T-cell (primary cell): Measurements from ENCODE around the gene NUFIP2. TPM values are rescaled to one million over a fixed set of nuclear protein-coding genes. Genes with fewer than 3 reads are reported as not detected.
"Not testable (repeated sequence)": the region's sequence is repeated elsewhere in the genome, so short reads cannot be mapped to it uniquely, and the experiment has no call there.

Experiments
- ATAC-seq, 4 experiments: fragments of 200-7000 bp in 3 of 4; fragments of 150-1000 bp in 1 of 4; cut with Tn5 transposase; replicated peaks in 1 of 4; 1 replicate in 3 of 4; 2 replicates in 1 of 4; pipeline ENCODE4 v1.10.0; 2021; ENCODE audit warnings: moderate library complexity in 3 of 4, mild to moderate bottlenecking in 2 of 4, moderate number of reproducible peaks in 1 of 4
- CTCF ChIA-PET, 2 donors: fragments of 300-600 bp; sonication (Branson Sonifier 250); formaldehyde crosslinking; loops; one replicate each; lab custom pipeline; 2022; ENCODE audit warnings: antibody characterized with exemption in 2 of 2; lab: Charles Lee
- POLR2A ChIA-PET, 2 donors: fragments of 300-600 bp; sonication (Branson Sonifier 250); formaldehyde crosslinking; loops; one replicate each; lab custom pipeline; 2022; ENCODE audit warnings: antibody characterized with exemption in 2 of 2; lab: Charles Lee
- DNase-seq, 35 experiments: peaks; one replicate each; pipeline versions ENCODE4 v3.0.0 to v3.0.0-alpha.2; 2013 to 2023
- H3K27ac ChIP-seq: one replicate; pipeline ENCODE4 v1.5.1; 2013; ENCODE audit warnings: low read length
- H3K27me3 ChIP-seq, 2 experiments: replicated peaks in 1 of 2; 1 replicate in 1 of 2; 2 replicates in 1 of 2; pipeline versions ENCODE4 v1.6.1 to v1.7.0; 2013; ENCODE audit warnings: low read length in 1 of 2, mixed read lengths in 1 of 2; ENCODE audit not compliant: control insufficient read depth in 2 of 2, insufficient read depth in 2 of 2; ENCODE audit errors: extremely low read depth in 1 of 2
- H3K36me3 ChIP-seq, 2 donors: 1 replicate in 1 of 2; 2 replicates in 1 of 2; pipeline versions ENCODE4 v1.6.1 to v1.7.0; 2013; ENCODE audit warnings: low read length in 1 of 2; ENCODE audit not compliant: control insufficient read depth in 2 of 2, insufficient read depth in 1 of 2; ENCODE audit errors: extremely low read depth in 1 of 2
- H3K4me1 ChIP-seq, 2 experiments: 1 replicate in 1 of 2; 2 replicates in 1 of 2; pipeline versions ENCODE4 v1.6.1 to v1.7.0; 2013; ENCODE audit warnings: low read length in 2 of 2, mixed read lengths in 1 of 2; ENCODE audit not compliant: insufficient read depth in 2 of 2, control insufficient read depth in 1 of 2; ENCODE audit errors: extremely low read depth in 1 of 2
- H3K4me3 ChIP-seq, 2 donors: 1 replicate in 1 of 2; 2 replicates in 1 of 2; pipeline versions ENCODE4 v1.5.1 to v1.7.0; 2013; ENCODE audit warnings: mild to moderate bottlenecking in 2 of 2, low read length in 1 of 2, moderate library complexity in 1 of 2; ENCODE audit not compliant: control insufficient read depth in 1 of 2; ENCODE audit errors: extremely low read depth in 1 of 2
- H3K9me3 ChIP-seq: 2 replicates; pipeline ENCODE4 v1.7.0; 2013
- H3K27ac Mint-ChIP-seq, 2 donors: one replicate each; pipeline ENCODE4 v1.8.0; 2020 to 2021; ENCODE audit warnings: mild to moderate bottlenecking in 2 of 2, mixed read lengths in 2 of 2
- H3K27me3 Mint-ChIP-seq, 2 donors: one replicate each; pipeline ENCODE4 v1.8.0; 2021 to 2022; ENCODE audit warnings: mixed read lengths in 2 of 2
- H3K36me3 Mint-ChIP-seq: one replicate; pipeline ENCODE4 v1.8.0; 2021; ENCODE audit warnings: mixed read lengths
- H3K4me1 Mint-ChIP-seq, 3 donors: one replicate each; pipeline ENCODE4 v1.8.0; 2020 to 2022; ENCODE audit warnings: mixed read lengths in 3 of 3, mild to moderate bottlenecking in 1 of 3
- H3K4me3 Mint-ChIP-seq, 3 donors: one replicate each; pipeline ENCODE4 v1.8.0; 2020 to 2022; ENCODE audit warnings: mild to moderate bottlenecking in 3 of 3, mixed read lengths in 3 of 3, moderate library complexity in 3 of 3
- H3K9me3 Mint-ChIP-seq, 3 donors: one replicate each; pipeline ENCODE4 v1.8.0; 2020 to 2022; ENCODE audit warnings: mixed read lengths in 3 of 3
- WGBS: methylation state at CpG from one replicate; pipeline ENCODE4 v1.1.5; 2013; ENCODE audit warnings: missing lambda C conversion rate; ENCODE audit not compliant: insufficient coverage; 5-methylcytosine and 5-hydroxymethylcytosine counted together
- total RNA-seq, 35 experiments: library from RNA in 6 of 35; stranded (reverse) in 6 of 35; fragments of 120-200 nt in 1 of 35; gene quantifications; one replicate each; pipeline versions ENCODE4 v1.2.1 to v1.2.4 and lab custom pipeline; 2013 to 2026

Gene NUFIP2
- total RNA-seq, 5 donors from 2014 or later (not counting 1 experiment from before 2014, with no cell fraction given) = 60.7 to 76.2 (median 66.4) TPM

DNA sequence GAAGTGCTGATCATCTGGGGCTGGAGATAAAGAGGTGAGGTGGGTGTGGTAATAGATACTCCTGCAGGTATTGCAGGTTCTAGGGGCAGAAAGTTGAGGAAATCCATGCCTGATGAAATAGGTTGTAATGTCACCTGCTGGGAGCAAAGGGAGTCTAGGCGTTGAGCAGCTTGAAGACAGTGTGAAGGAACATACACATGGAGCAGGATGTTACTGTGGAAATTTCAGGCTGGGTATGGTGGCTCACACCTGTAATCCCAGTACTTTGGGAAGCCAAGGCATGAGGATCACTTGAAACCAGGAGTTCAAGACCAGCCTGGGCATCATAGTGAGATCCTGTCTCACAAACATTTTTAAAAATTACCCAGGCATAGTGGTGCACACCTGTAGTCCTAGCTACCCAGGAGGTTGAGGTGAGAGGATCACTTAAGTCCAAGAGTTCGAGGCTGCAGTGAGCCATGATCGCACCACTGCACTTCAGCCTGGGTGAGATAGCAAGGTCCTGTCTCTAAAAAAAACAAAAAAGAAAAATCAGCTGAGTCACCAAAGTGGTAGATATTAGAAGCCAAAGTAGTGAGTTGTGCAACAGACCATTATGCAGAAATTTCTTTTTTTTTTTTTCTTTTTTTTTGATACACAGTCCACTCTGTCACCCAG, 56.3 kb downstream of the NUFIP2 start:
- Histone ChIP-seq H3K4me3 (no peak overlapping the region), H3K36me3 (no peaks in the 10 kb centered on the region), H3K27ac (no peak overlapping the region), H3K27me3 (no peaks in the 10 kb centered on the region), H3K9me3 (no peaks in the 10 kb centered on the region), H3K4me1 (no peaks in the 10 kb centered on the region)
- H3K27me3 Mint-ChIP-seq = no peaks in the 10 kb centered on the region
- no peak overlapping the region for H3K4me3 Mint-ChIP-seq
- H3K4me1 Mint-ChIP-seq = peaks cover 0 to 2% (median 2%) of the 10 kb centered on the region in 3 donors
- ATAC-seq = no peak
- WGBS = 96% methylated on average over 3 of the region's 3 CpGs
- no peaks in the 10 kb centered on the region for H3K9me3 Mint-ChIP-seq
- DNase-seq = no peak
- ChIA-PET CTCF (no interaction called here), POLR2A (no interaction called here)
- H3K27ac Mint-ChIP-seq = no peak overlapping the region
- H3K36me3 Mint-ChIP-seq = no peaks in the 10 kb centered on the region

DNA sequence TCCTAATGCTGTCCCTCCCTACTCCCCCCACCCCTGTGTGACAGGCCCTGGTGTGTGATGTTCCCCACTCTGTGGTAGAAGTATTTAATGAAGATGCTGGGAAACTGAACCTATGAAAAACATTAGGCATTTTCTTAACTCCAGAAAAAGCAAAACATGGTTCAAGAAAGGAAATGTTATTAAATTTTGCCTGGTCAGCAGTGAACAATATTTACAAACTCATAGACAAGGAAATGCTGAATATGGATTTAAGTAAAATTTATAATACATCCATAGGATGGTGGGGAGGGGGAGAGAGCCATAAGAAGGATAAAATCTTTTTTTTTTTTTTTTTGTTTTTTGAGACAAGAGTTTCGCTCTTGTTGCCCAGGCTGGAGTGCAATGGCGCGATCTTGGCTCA, 58.0 kb downstream of the NUFIP2 start:
- no peaks in the 10 kb centered on the region for H3K27me3 ChIP-seq
- ATAC-seq = no peak

DNA sequence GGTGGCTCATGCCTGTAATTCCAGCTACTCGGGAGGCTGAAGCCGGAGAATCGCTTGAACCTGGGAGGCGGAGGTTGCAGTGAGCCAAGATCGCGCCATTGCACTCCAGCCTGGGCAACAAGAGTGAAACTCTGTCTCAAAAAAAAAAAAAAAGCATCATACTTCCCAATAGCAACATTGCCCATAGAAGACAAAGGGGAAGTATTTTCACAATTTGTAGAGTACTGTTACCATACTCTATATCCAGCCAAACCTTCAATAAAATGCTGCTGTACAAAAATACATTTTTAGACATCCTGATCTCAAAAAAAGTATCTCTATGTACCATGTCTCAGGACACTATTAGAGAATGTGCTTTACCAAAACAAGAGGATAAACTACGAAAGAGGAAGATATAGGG, 59.0 kb downstream of the NUFIP2 start:
- ATAC-seq, H3K36me3 Mint-ChIP-seq, H3K4me1 ChIP-seq, H3K27ac ChIP-seq, DNase-seq, H3K27me3 ChIP-seq, H3K9me3 ChIP-seq, H3K27me3 Mint-ChIP-seq, H3K4me3 ChIP-seq, H3K4me3 Mint-ChIP-seq, H3K9me3 Mint-ChIP-seq, H3K4me1 Mint-ChIP-seq, H3K36me3 ChIP-seq, H3K27ac Mint-ChIP-seq: not testable (repeated sequence)
- WGBS = 100% methylated on average over 1 of the region's 7 CpGs
- CTCF ChIA-PET = interaction anchor here in 1 of 2 donors (0.7 kb wide), 1 partner anchor 506 kb away, joined by 5 read pairs; the partner anchor contains the start of gene NEK8
- POLR2A ChIA-PET = interaction anchor here in 1 of 2 donors (0.7 kb wide), 1 partner anchor 314 kb away, joined by 8 read pairs; no protein-coding TSS in a partner anchor

More for the DNA sequence above, 58.0 kb downstream of the NUFIP2 start:
- Mint-ChIP-seq H3K4me1 (peaks cover 0 to 2% (median 2%) of the 10 kb centered on the region in 3 donors), H3K36me3 (no peaks in the 10 kb centered on the region), H3K27me3 (no peaks in the 10 kb centered on the region), H3K9me3 (no peaks in the 10 kb centered on the region), H3K4me3 (no peak overlapping the region), H3K27ac (no peak overlapping the region)
- no CpG with 5 or more reads among the region's 3 CpGs for WGBS
- ChIA-PET POLR2A (no interaction called here), CTCF (no interaction called here)
- no peak for DNase-seq
- no peaks in the 10 kb centered on the region for H3K36me3 ChIP-seq
- no peaks in the 10 kb centered on the region for H3K9me3 ChIP-seq
- H3K4me3 ChIP-seq = no peak overlapping the region
- no peak overlapping the region for H3K27ac ChIP-seq
- H3K4me1 ChIP-seq = no peaks in the 10 kb centered on the region

GRCh38 chr17:29233301-29233700, 60.6 kb downstream of the NUFIP2 start:
- CTCF ChIA-PET = interaction anchor here in 1 of 2 donors (0.7 kb wide), 2 partner anchors 21 to 753 kb away, joined by 3 to 4 read pairs; no protein-coding TSS in a partner anchor
- ATAC-seq = no peak
- H3K4me1 Mint-ChIP-seq = no peaks in the 10 kb centered on the region

DNA sequence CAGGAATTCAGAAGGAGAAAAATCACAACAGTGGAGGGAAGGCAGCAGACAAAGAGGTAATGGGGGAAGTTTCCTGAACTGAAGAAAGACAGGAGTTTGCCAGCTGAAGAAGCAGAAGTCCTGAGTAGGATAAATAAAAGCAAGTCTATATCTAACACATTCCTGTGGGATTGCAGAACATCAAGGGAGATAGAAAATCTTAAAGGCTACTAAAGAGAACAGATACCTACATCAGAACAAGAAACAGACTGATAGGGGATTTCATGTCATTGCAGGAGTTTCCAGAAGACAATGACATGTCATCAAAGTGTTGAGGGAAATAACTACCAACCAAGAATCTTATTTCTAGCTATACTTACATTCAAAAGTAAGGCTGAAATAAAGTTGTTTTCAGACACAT, 68.6 kb downstream of the NUFIP2 start:
- POLR2A ChIA-PET = no interaction called here
- H3K4me1 Mint-ChIP-seq = no peaks in the 10 kb centered on the region
- Histone ChIP-seq H3K4me1 (no peaks in the 10 kb centered on the region), H3K27ac (no peak overlapping the region), H3K36me3 (no peaks in the 10 kb centered on the region), H3K27me3 (no peaks in the 10 kb centered on the region), H3K4me3 (no peak overlapping the region), H3K9me3 (no peaks in the 10 kb centered on the region)
- no peak for ATAC-seq
- no peaks in the 10 kb centered on the region for H3K9me3 Mint-ChIP-seq
- no peaks in the 10 kb centered on the region for H3K27me3 Mint-ChIP-seq
- no peak for DNase-seq
- CTCF ChIA-PET = interaction anchor here in 1 of 2 donors (0.6 to 0.8 kb wide), 2 partner anchors 26 to 74 kb away, joined by 3 read pairs; no protein-coding TSS in a partner anchor
- H3K36me3 Mint-ChIP-seq = no peaks in the 10 kb centered on the region
- H3K4me3 Mint-ChIP-seq = no peak overlapping the region
- H3K27ac Mint-ChIP-seq = no peak overlapping the region

More at GRCh38 chr17:29233301-29233700, 60.6 kb downstream of the NUFIP2 start:
- Mint-ChIP-seq H3K27me3 (no peaks in the 10 kb centered on the region), H3K9me3 (no peaks in the 10 kb centered on the region), H3K4me3 (no peak overlapping the region), H3K27ac (no peak overlapping the region), H3K36me3 (no peaks in the 10 kb centered on the region)
- H3K27ac ChIP-seq = no peak overlapping the region
- H3K9me3 ChIP-seq = no peaks in the 10 kb centered on the region
- POLR2A ChIA-PET = no interaction called here
- H3K4me3 ChIP-seq = no peak overlapping the region
- no peaks in the 10 kb centered on the region for H3K36me3 ChIP-seq
- no peaks in the 10 kb centered on the region for H3K4me1 ChIP-seq
- H3K27me3 ChIP-seq = no peaks in the 10 kb centered on the region
- no peak for DNase-seq
- WGBS = 100% methylated on average over 1 of the region's 1 CpG

DNA sequence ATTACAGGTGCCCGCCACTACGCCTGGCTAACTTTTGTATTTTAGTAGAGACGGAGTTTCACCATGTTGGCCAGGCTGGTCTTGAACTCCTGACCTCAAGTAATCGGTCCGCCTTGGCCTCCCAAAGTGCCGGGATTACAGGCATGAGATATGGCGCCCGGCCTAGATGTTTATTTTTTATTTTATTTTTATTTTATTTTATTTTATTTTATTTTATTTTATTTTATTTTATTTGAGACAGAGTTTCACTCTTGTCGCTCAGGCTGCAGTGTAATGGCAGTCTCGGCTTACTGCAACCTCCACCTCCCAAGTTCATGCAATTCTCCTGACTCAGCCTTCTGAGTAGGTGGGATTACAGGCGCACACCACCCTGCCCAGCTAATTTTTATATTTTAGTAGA, 72.6 kb downstream of the NUFIP2 start:
- H3K36me3 Mint-ChIP-seq, H3K9me3 ChIP-seq, H3K27me3 Mint-ChIP-seq, ATAC-seq, H3K4me1 ChIP-seq, DNase-seq, H3K9me3 Mint-ChIP-seq, H3K27ac Mint-ChIP-seq, H3K36me3 ChIP-seq, H3K27ac ChIP-seq, H3K27me3 ChIP-seq, H3K4me3 ChIP-seq, H3K4me1 Mint-ChIP-seq, CTCF ChIA-PET, H3K4me3 Mint-ChIP-seq: not testable (repeated sequence)
- POLR2A ChIA-PET = interaction anchor here (0.5 to 0.6 kb wide), 2 partner anchors 84 to 282 kb away, joined by 3 read pairs; no protein-coding TSS in a partner anchor
- WGBS = 100% methylated on average over 2 of the region's 11 CpGs
